GM19372 (cell line): ENCODE data around the gene PLA2G12A.

Experiments
- ATAC-seq: cut with Tn5 transposase; IDR thresholded peaks from one replicate; pipeline ENCODE4 v1.9.1; 2021; ENCODE audit warnings: mild to moderate bottlenecking, low read depth, moderate library complexity; ENCODE audit not compliant: unreplicated experiment

The PLA2G12A gene

GRCh38 chr4:109729718-109730618 lies at the start of gene PLA2G12A:
Gene PLA2G12A, minus strand, starts transcription at chr4:109730070. Its CDS starts 261 bp downstream, at chr4:109729809.
- peak; percentile 83 for ATAC-seq

GRCh38 chr4:109764789-109765402 lies 35.0 kb upstream of the PLA2G12A start:
- ATAC-seq = no peak

- no peak for ATAC-seq
Measured at GRCh38 chr4:109764376-109764775, 34.5 kb upstream of the PLA2G12A start.

GRCh38 chr4:109760682-109761081 lies 30.8 kb upstream of the PLA2G12A start:
- no peak for ATAC-seq

GRCh38 chr4:109755656-109756055 lies 25.8 kb upstream of the PLA2G12A start:
- ATAC-seq = no peak

GRCh38 chr4:109754093-109754857 lies 24.4 kb upstream of the PLA2G12A start:
- no peak for ATAC-seq

- ATAC-seq = no peak
Measured at GRCh38 chr4:109752525-109752924, 22.7 kb upstream of the PLA2G12A start.

GRCh38 chr4:109751852-109752251 lies 22.0 kb upstream of the PLA2G12A start:
- no peak for ATAC-seq

- no peak for ATAC-seq
Measured at GRCh38 chr4:109750652-109751244, 20.9 kb upstream of the PLA2G12A start.

GRCh38 chr4:109749388-109750082 lies 19.7 kb upstream of the PLA2G12A start:
- ATAC-seq = no peak

- ATAC-seq = no peak
Measured at GRCh38 chr4:109748114-109748513, 18.2 kb upstream of the PLA2G12A start.

- no peak for ATAC-seq
Measured at GRCh38 chr4:109746728-109747127, 16.9 kb upstream of the PLA2G12A start.

- no peak for ATAC-seq
Measured at GRCh38 chr4:109745830-109746229, 16.0 kb upstream of the PLA2G12A start.

- no peak for ATAC-seq
Measured at GRCh38 chr4:109739547-109739946, 9.7 kb upstream of the PLA2G12A start.

- no peak for ATAC-seq
Measured at GRCh38 chr4:109738104-109738872, 8.4 kb upstream of the PLA2G12A start.

GRCh38 chr4:109735566-109736365 lies 5.9 kb upstream of the PLA2G12A start:
- ATAC-seq = no peak

- ATAC-seq = no peak
Measured at GRCh38 chr4:109733728-109734127, 3.9 kb upstream of the PLA2G12A start.
